B cell (primary cell): Measurements from ENCODE around the gene TRIM9. TPM values are rescaled to one million over a fixed set of nuclear protein-coding genes. Genes with fewer than 3 reads are reported as not detected.

Experiments
- ATAC-seq: fragments of 200-7000 bp; cut with Tn5 transposase; one replicate; pipeline ENCODE4 v1.10.0; 2021; ENCODE audit warnings: low read depth, mild to moderate bottlenecking, moderate number of reproducible peaks, moderate library complexity
- CTCF ChIA-PET: fragments of 350-600 bp; sonication (Branson Sonifier 250); formaldehyde crosslinking; loops from one replicate; lab custom pipeline; 2021; ENCODE audit warnings: antibody characterized with exemption, inconsistent platforms; lab: Charles Lee
- POLR2A ChIA-PET: fragments of 350-600 bp; sonication (Branson Sonifier 250); formaldehyde crosslinking; loops from one replicate; lab custom pipeline; 2021; ENCODE audit warnings: antibody characterized with exemption; lab: Charles Lee
- DNase-seq: peaks from one replicate; pipeline ENCODE4 v3.0.0; 2013
- H2AFZ ChIP-seq: 2 replicates; pipeline ENCODE4 v1.6.1; 2012; ENCODE audit warnings: mild to moderate bottlenecking, low read depth, low read length; ENCODE audit not compliant: insufficient read depth, poor library complexity, severe bottlenecking
- H3K27ac ChIP-seq, 2 donors: 1 replicate in 1 of 2; 2 replicates in 1 of 2; pipeline ENCODE4 v1.5.1; 2012 to 2013; ENCODE audit warnings: low read length in 2 of 2, mild to moderate bottlenecking in 2 of 2, moderate library complexity in 1 of 2
- H3K27me3 ChIP-seq, 4 experiments: fragments of 200-600 bp in 1 of 4; sonication (generic) in 1 of 4; replicated peaks in 1 of 4; 1 replicate in 2 of 4; 2 replicates in 2 of 4; pipeline versions ENCODE4 v1.6.1 to v1.7.0; 2013 to 2016; ENCODE audit warnings: low read length in 3 of 4, mild to moderate bottlenecking in 2 of 4, mixed read lengths in 1 of 4, moderate library complexity in 1 of 4; ENCODE audit not compliant: insufficient read depth in 4 of 4, control insufficient read depth in 3 of 4; ENCODE audit errors: control extremely low read depth in 1 of 4
- H3K36me3 ChIP-seq, 2 experiments: replicated peaks in 1 of 2; 1 replicate in 1 of 2; 2 replicates in 1 of 2; pipeline versions ENCODE4 v1.6.1 to v1.7.1; 2013; ENCODE audit warnings: low read length in 1 of 2; ENCODE audit not compliant: insufficient read depth in 2 of 2, control insufficient read depth in 1 of 2; ENCODE audit errors: control extremely low read depth in 1 of 2, extremely low read depth in 1 of 2
- H3K4me1 ChIP-seq, 2 donors: fragments of 200-600 bp in 1 of 2; sonication (generic) in 1 of 2; 1 replicate in 1 of 2; 2 replicates in 1 of 2; pipeline versions ENCODE4 v1.5.1 to v1.6.1; 2013 to 2017; ENCODE audit warnings: low read length in 2 of 2; ENCODE audit not compliant: control insufficient read depth in 2 of 2, insufficient read depth in 2 of 2
- H3K4me2 ChIP-seq: replicated peaks from 2 replicates; pipeline ENCODE3; 2012; ENCODE audit warnings: mild to moderate bottlenecking, low read depth, low read length; ENCODE audit not compliant: poor library complexity, severe bottlenecking
- H3K4me3 ChIP-seq, 5 experiments: fragments of 200-600 bp in 1 of 5; sonication (generic) in 1 of 5; 1 replicate in 3 of 5; 2 replicates in 2 of 5; pipeline versions ENCODE4 v1.5.1 to v1.7.0; 2011 to 2016; ENCODE audit warnings: low read length in 4 of 5, mild to moderate bottlenecking in 4 of 5, low read depth in 2 of 5, control low read depth in 1 of 5, moderate library complexity in 1 of 5; ENCODE audit not compliant: insufficient read depth in 1 of 5; ENCODE audit errors: control extremely low read depth in 1 of 5, extremely low read depth in 1 of 5
- H3K79me2 ChIP-seq: fragments of 200-600 bp; sonication (generic); one replicate; pipeline ENCODE4 v1.6.0; 2016; ENCODE audit warnings: low read length; ENCODE audit not compliant: control insufficient read depth, insufficient read depth
- H3K9ac ChIP-seq: fragments of 200-600 bp; sonication (generic); 2 replicates; pipeline ENCODE4 v1.6.1; 2017; ENCODE audit warnings: mild to moderate bottlenecking, low read length, moderate library complexity
- H3K9me3 ChIP-seq, 3 donors: one replicate each; pipeline versions ENCODE4 v1.6.1 to v1.7.1; 2013; ENCODE audit warnings: low read length in 2 of 3; ENCODE audit not compliant: control insufficient read depth in 2 of 3, insufficient read depth in 1 of 3; ENCODE audit errors: control extremely low read depth in 1 of 3
- H4K20me1 ChIP-seq: 2 replicates; pipeline ENCODE4 v1.6.0; 2012; ENCODE audit warnings: mild to moderate bottlenecking, low read length; ENCODE audit not compliant: insufficient read depth, control insufficient read depth, poor library complexity, severe bottlenecking
- H3K27ac Mint-ChIP-seq: one replicate; pipeline ENCODE4 v1.8.0; 2021; ENCODE audit warnings: mixed read lengths
- H3K27me3 Mint-ChIP-seq: one replicate; pipeline ENCODE4 v1.8.0; 2021; ENCODE audit warnings: mixed read lengths
- H3K4me1 Mint-ChIP-seq: one replicate; pipeline ENCODE4 v1.8.0; 2021; ENCODE audit warnings: mixed read lengths
- H3K4me3 Mint-ChIP-seq: one replicate; pipeline ENCODE4 v1.8.0; 2021; ENCODE audit warnings: mixed read lengths
- H3K9me3 Mint-ChIP-seq: one replicate; pipeline ENCODE4 v1.8.0; 2022; ENCODE audit warnings: mixed read lengths; ENCODE audit not compliant: insufficient read depth
- CTCF ChIP-seq: fragments of 200-600 bp; IDR thresholded peaks from one replicate; pipeline ENCODE4 v1.8.0; 2022; ENCODE audit warnings: antibody characterized with exemption, mild to moderate bottlenecking
- EZH2 ChIP-seq: IDR thresholded peaks from 2 replicates; pipeline ENCODE4 v1.6.1; 2012; ENCODE audit warnings: borderline replicate concordance, low read depth, mild to moderate bottlenecking, moderate library complexity, low read length; ENCODE audit not compliant: insufficient read depth, poor library complexity, severe bottlenecking
- WGBS: methylation state at CpG from one replicate; pipeline ENCODE4 v1.1.5; 2013; ENCODE audit warnings: missing lambda C conversion rate; ENCODE audit not compliant: insufficient coverage; 5-methylcytosine and 5-hydroxymethylcytosine counted together
- intact Hi-C: fragments of 100-400 bp; cut with micrococcal nuclease; formaldehyde crosslinking; loops from one replicate; pipeline ENCODE4 v1.10.0; 2022
- polyA plus RNA-seq: library from polyadenylated mRNA; depleted of rRNA; stranded (reverse); fragments of >200 nt; gene quantifications from 2 replicates; pipeline ENCODE4 v1.2.3, GENCODE V29; 2012
- total RNA-seq, 2 donors: library from RNA; stranded (reverse); fragments of 120-200 nt in 1 of 2; gene quantifications; 1 replicate in 1 of 2; 2 replicates in 1 of 2; pipeline versions ENCODE4 v1.2.3 to v1.2.4, GENCODE V29; 2013 to 2022

The TRIM9 gene
- total and polyA plus RNA-seq, 2 donors (not counting 1 experiment from before 2014, with no cell fraction given): 0.24 to 0.32 TPM

DNA sequence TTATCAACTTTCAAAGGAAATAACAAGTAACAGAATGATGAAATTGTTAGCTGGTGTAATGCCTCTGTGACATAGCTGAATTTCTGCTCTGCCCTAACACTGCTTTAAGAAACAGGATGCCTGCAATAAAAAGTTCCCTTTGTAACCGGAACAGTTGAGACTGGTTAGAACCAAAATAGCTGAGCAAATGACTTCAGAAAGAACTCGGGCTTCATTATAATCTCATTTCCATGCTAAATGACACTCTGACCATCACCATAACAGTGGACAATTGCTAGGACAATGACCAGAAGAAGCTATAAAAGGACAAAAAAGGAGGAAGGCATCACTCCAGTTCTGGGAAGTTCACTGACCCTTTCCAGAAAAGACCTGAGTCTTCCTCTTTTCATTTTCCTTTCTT is 127.1 kb downstream of the TRIM9 start:
- no peaks in the 10 kb centered on the region for H3K4me1 ChIP-seq
- H3K4me3 ChIP-seq: no peak overlapping the region
- intact Hi-C loops: no loop called here
- DNase-seq (no peak), ATAC-seq (no peak)
- H3K4me2 ChIP-seq: no peak overlapping the region
- no peaks in the 10 kb centered on the region for H3K9me3 ChIP-seq
- H3K9me3 Mint-ChIP-seq: no peaks in the 10 kb centered on the region
- no peak for TF ChIP-seq CTCF
- no peak for TF ChIP-seq EZH2
- ChIA-PET POLR2A (no interaction called here), CTCF (no interaction called here)
- H3K27me3 Mint-ChIP-seq: peaks cover 22% of the 10 kb centered on the region
- no peak overlapping the region for H2AFZ ChIP-seq
- no peaks in the 10 kb centered on the region for H4K20me1 ChIP-seq
- H3K27me3 ChIP-seq: no peaks in the 10 kb centered on the region
- no peak overlapping the region for H3K9ac ChIP-seq
- no peaks in the 10 kb centered on the region for H3K36me3 ChIP-seq
- 0% methylated on average over 1 of the region's 2 CpGs for WGBS
- H3K79me2 ChIP-seq: no peaks in the 10 kb centered on the region
- no peak overlapping the region for H3K27ac Mint-ChIP-seq
- no peak overlapping the region for H3K27ac ChIP-seq
- H3K4me1 Mint-ChIP-seq: no peaks in the 10 kb centered on the region
- no peak overlapping the region for H3K4me3 Mint-ChIP-seq

DNA sequence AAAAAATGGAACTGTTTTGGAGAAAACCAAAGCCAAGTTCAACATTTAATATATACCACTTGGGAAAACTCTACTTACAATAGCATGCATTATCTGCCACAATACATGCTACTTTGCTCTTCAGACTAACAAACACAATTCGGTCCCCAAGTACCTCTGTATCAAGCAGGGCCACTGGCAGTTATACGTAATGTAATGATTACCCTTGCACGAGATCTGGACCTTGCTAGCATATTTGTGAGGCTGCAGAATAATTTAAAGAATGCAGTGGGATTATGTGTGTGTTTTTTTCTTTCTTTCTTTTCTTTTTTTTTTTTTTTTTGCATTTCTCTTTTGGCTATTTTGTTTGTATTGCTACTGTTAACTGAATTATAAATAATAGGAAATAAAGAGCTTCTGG is 127.8 kb downstream of the TRIM9 start:
- CTCF ChIA-PET: no interaction called here
- Mint-ChIP-seq H3K9me3 (no peaks in the 10 kb centered on the region), H3K4me3 (no peak overlapping the region), H3K27ac (no peak overlapping the region), H3K27me3 (peaks cover 15% of the 10 kb centered on the region), H3K4me1 (no peaks in the 10 kb centered on the region)
- Histone ChIP-seq H3K4me3 (no peak overlapping the region), H3K4me2 (no peak overlapping the region), H4K20me1 (no peaks in the 10 kb centered on the region), H2AFZ (no peak overlapping the region), H3K9ac (no peak overlapping the region), H3K36me3 (no peaks in the 10 kb centered on the region), H3K9me3 (no peaks in the 10 kb centered on the region), H3K27me3 (no peaks in the 10 kb centered on the region), H3K27ac (no peak overlapping the region), H3K79me2 (no peaks in the 10 kb centered on the region), H3K4me1 (no peaks in the 10 kb centered on the region)
- intact Hi-C loops: no loop called here
- DNase-seq (no peak), ATAC-seq (no peak)
- TF ChIP-seq EZH2: no peak
- no peak for TF ChIP-seq CTCF
- POLR2A ChIA-PET: no interaction called here
- WGBS: no CpG with 5 or more reads among the region's 3 CpGs
